Smooth muscle cell (in vitro differentiated cells): Measurements from ENCODE around the gene FAM184A. TPM values are rescaled to one million over a fixed set of nuclear protein-coding genes. Genes with fewer than 3 reads are reported as not detected.
"Not testable (repeated sequence)": the region's sequence is repeated elsewhere in the genome, so short reads cannot be mapped to it uniquely, and the experiment has no call there.

ENCODE experiments used
- DNase-seq: peaks from one replicate; lab custom pipeline; 2025; ENCODE audit not compliant: unreplicated experiment; lab: John Stamatoyannopoulos, UW
- H2AFZ ChIP-seq: fragments of 200-600 bp; sonication (generic); 2 replicates; pipeline ENCODE4 v1.6.0; 2016; ENCODE audit warnings: antibody characterized with exemption, low read depth, mild to moderate bottlenecking
- H3F3A ChIP-seq: fragments of 200-600 bp; sonication (generic); 2 replicates; pipeline ENCODE4 v1.6.0; 2017; ENCODE audit warnings: antibody characterized with exemption, low read depth
- H3K27ac ChIP-seq: fragments of 200-600 bp; sonication (generic); 2 replicates; pipeline ENCODE4 v1.5.1; 2016; ENCODE audit warnings: low read depth, mild to moderate bottlenecking
- H3K27me3 ChIP-seq: fragments of 200-600 bp; sonication (generic); 2 replicates; pipeline ENCODE4 v1.6.1; 2016; ENCODE audit warnings: low read depth, mild to moderate bottlenecking
- H3K36me3 ChIP-seq: fragments of 200-600 bp; sonication (generic); 2 replicates; pipeline ENCODE4 v1.5.1; 2016; ENCODE audit warnings: low read depth
- H3K4me1 ChIP-seq: fragments of 200-600 bp; sonication (generic); 2 replicates; pipeline ENCODE4 v1.5.1; 2016; ENCODE audit warnings: low read depth
- H3K4me2 ChIP-seq: fragments of 200-600 bp; sonication (generic); 2 replicates; pipeline ENCODE4 v1.6.0; 2016; ENCODE audit warnings: mild to moderate bottlenecking
- H3K4me3 ChIP-seq: fragments of 200-600 bp; sonication (generic); 2 replicates; pipeline ENCODE4 v1.5.1; 2016; ENCODE audit warnings: mild to moderate bottlenecking
- H3K79me2 ChIP-seq: fragments of 200-600 bp; sonication (generic); 2 replicates; pipeline ENCODE4 v1.6.0; 2016; ENCODE audit warnings: low read depth, mild to moderate bottlenecking
- H3K9ac ChIP-seq: fragments of 200-600 bp; sonication (generic); 2 replicates; pipeline ENCODE4 v1.6.0; 2016; ENCODE audit warnings: low read depth
- H3K9me3 ChIP-seq: fragments of 200-600 bp; sonication (generic); replicated peaks from 2 replicates; pipeline ENCODE4 v1.5.1; 2016; ENCODE audit warnings: low read depth
- H4K20me1 ChIP-seq: fragments of 200-600 bp; sonication (generic); 2 replicates; pipeline ENCODE4 v1.6.0; 2016; ENCODE audit warnings: low read depth
- CTCF ChIP-seq: fragments of 200-600 bp; sonication (generic); IDR thresholded peaks from 2 replicates; pipeline ENCODE4 v1.5.1; 2017; ENCODE audit warnings: borderline replicate concordance, mild to moderate bottlenecking, antibody characterized with exemption; ENCODE audit not compliant: insufficient read depth, poor library complexity, severe bottlenecking
- WGBS: methylation state at CpG from one replicate; pipeline ENCODE4 v1.1.7; 2016; ENCODE audit warnings: low lambda C conversion rate; 5-methylcytosine and 5-hydroxymethylcytosine counted together
- polyA plus RNA-seq: library from polyadenylated mRNA; unstranded; fragments of >200 nt; fragmentation: Nextera tagmentation; extraction: Ambion mirVana; gene quantifications from 2 replicates; pipeline ENCODE4 v1.2.1, GENCODE V29; 2016
- total RNA-seq: library from RNA; depleted of rRNA; stranded (reverse); fragments of >200 nt; gene quantifications from 2 replicates; pipeline ENCODE4 v1.2.3, GENCODE V29; 2014

FAM184A gene
- total and polyA plus RNA-seq, 2 experiments from 2014 or later: 0.23 to 0.31 TPM

- no peaks in the 10 kb centered on the region for H3K36me3 ChIP-seq
- no peak overlapping the region for H3K9ac ChIP-seq
- no peak for TF ChIP-seq CTCF
- no peaks in the 10 kb centered on the region for H3K27me3 ChIP-seq
- no peaks in the 10 kb centered on the region for H3K9me3 ChIP-seq
- no peak overlapping the region for H2AFZ ChIP-seq
- no peak overlapping the region for H3K27ac ChIP-seq
- no peak overlapping the region for H3K4me2 ChIP-seq
- no peaks in the 10 kb centered on the region for H4K20me1 ChIP-seq
- no peak for DNase-seq
- H3K4me1 ChIP-seq: no peaks in the 10 kb centered on the region
- H3F3A ChIP-seq: no peaks in the 10 kb centered on the region
- H3K79me2 ChIP-seq: no peaks in the 10 kb centered on the region
- WGBS: 94% methylated on average over 2 of the region's 2 CpGs
- no peak overlapping the region for H3K4me3 ChIP-seq
Observed at GRCh38 chr6:119006974-119007373, 71.5 kb downstream of the FAM184A start.

- Histone ChIP-seq H3K27me3 (no peaks in the 10 kb centered on the region), H2AFZ (no peak overlapping the region), H3K4me3 (no peak overlapping the region), H3K9ac (no peak overlapping the region), H3K36me3 (no peaks in the 10 kb centered on the region), H3K9me3 (no peaks in the 10 kb centered on the region), H3K79me2 (no peaks in the 10 kb centered on the region), H3K4me2 (peak overlapping the region; percentile 65), H3K4me1 (no peaks in the 10 kb centered on the region), H3F3A (no peaks in the 10 kb centered on the region), H3K27ac (no peak overlapping the region), H4K20me1 (no peaks in the 10 kb centered on the region)
- no peak for TF ChIP-seq CTCF
- 7% methylated on average over 1 of the region's 1 CpG for WGBS
- no peak for DNase-seq
Observed at GRCh38 chr6:119002069-119002468, 76.4 kb downstream of the FAM184A start.

- H3K9me3 ChIP-seq: no peaks in the 10 kb centered on the region
- DNase-seq: no peak
- H3K4me3 ChIP-seq: no peak overlapping the region
- H3K36me3 ChIP-seq: no peaks in the 10 kb centered on the region
- H3K4me1 ChIP-seq: no peaks in the 10 kb centered on the region
- H3K79me2 ChIP-seq: no peaks in the 10 kb centered on the region
- TF ChIP-seq CTCF: no peak
- H2AFZ ChIP-seq: no peak overlapping the region
- no peak overlapping the region for H3K9ac ChIP-seq
- no peak overlapping the region for H3K27ac ChIP-seq
- 74% methylated on average over 1 of the region's 1 CpG for WGBS
- no peaks in the 10 kb centered on the region for H3K27me3 ChIP-seq
- H3K4me2 ChIP-seq: no peak overlapping the region
- H3F3A ChIP-seq: no peaks in the 10 kb centered on the region
- H4K20me1 ChIP-seq: no peaks in the 10 kb centered on the region
Observed at GRCh38 chr6:118999494-119000040, 78.9 kb downstream of the FAM184A start.

- not testable (repeated sequence) for H3K4me2 ChIP-seq, DNase-seq, H2AFZ ChIP-seq, H3K36me3 ChIP-seq, H3K9me3 ChIP-seq, H3K27me3 ChIP-seq, H4K20me1 ChIP-seq, H3K4me3 ChIP-seq, H3K27ac ChIP-seq, H3K4me1 ChIP-seq, H3K9ac ChIP-seq, H3K79me2 ChIP-seq, H3F3A ChIP-seq
- WGBS: 95% methylated on average over 3 of the region's 3 CpGs
Observed at GRCh38 chr6:118997426-118997825, 81.0 kb downstream of the FAM184A start.
